T-helper 1 cell treated with Interleukin-12 subunit alpha and Interleukin-12 subunit beta and Interleukin-4 antibody, amounts not matched to agents 30 μg/mL and 1 μg/mL, for 36 hours (primary cell): ENCODE results near the gene DYNLT5.
"Not testable (repeated sequence)": the region's sequence is repeated elsewhere in the genome, so short reads cannot be mapped to it uniquely, and the experiment has no call there.

ENCODE experiments used
- H3K27ac Mint-ChIP-seq: one replicate; pipeline ENCODE4 v1.8.0; 2021; ENCODE audit warnings: mild to moderate bottlenecking, mixed read lengths
- H3K27me3 Mint-ChIP-seq: one replicate; pipeline ENCODE4 v1.8.0; 2021; ENCODE audit warnings: low read depth, mixed read lengths
- H3K36me3 Mint-ChIP-seq: one replicate; pipeline ENCODE4 v1.8.0; 2021; ENCODE audit warnings: low read depth, mixed read lengths
- H3K4me1 Mint-ChIP-seq: one replicate; pipeline ENCODE4 v1.8.0; 2021; ENCODE audit warnings: low read depth, mixed read lengths
- H3K4me3 Mint-ChIP-seq: one replicate; pipeline ENCODE4 v1.8.0; 2021; ENCODE audit warnings: mild to moderate bottlenecking, moderate library complexity, mixed read lengths
- H3K9me3 Mint-ChIP-seq: one replicate; pipeline ENCODE4 v1.8.0; 2021; ENCODE audit warnings: mixed read lengths

DYNLT5 gene

GRCh38 chr1:66767626-66768025 is 15.4 kb downstream of the DYNLT5 start:
- Mint-ChIP-seq H3K4me3 (no peak overlapping the region), H3K27me3 (no peaks in the 10 kb centered on the region), H3K4me1 (peaks cover 29% of the 10 kb centered on the region), H3K27ac (no peak overlapping the region), H3K36me3 (no peaks in the 10 kb centered on the region), H3K9me3 (no peaks in the 10 kb centered on the region)

GRCh38 chr1:66768965-66769364 is 16.7 kb downstream of the DYNLT5 start:
- Mint-ChIP-seq H3K36me3 (no peaks in the 10 kb centered on the region), H3K4me3 (peak overlapping the region; percentile 27), H3K9me3 (no peaks in the 10 kb centered on the region), H3K27ac (peak overlapping the region; percentile 21), H3K4me1 (peaks cover 29% of the 10 kb centered on the region), H3K27me3 (no peaks in the 10 kb centered on the region)

GRCh38 chr1:66769512-66770229 is 17.4 kb downstream of the DYNLT5 start:
- H3K27me3 Mint-ChIP-seq = no peaks in the 10 kb centered on the region
- H3K36me3 Mint-ChIP-seq = no peaks in the 10 kb centered on the region
- peaks cover 29% of the 10 kb centered on the region for H3K4me1 Mint-ChIP-seq
- H3K9me3 Mint-ChIP-seq = no peaks in the 10 kb centered on the region
- H3K27ac Mint-ChIP-seq = peak overlapping the region; percentile 76
- peak overlapping the region; percentile 65 for H3K4me3 Mint-ChIP-seq

GRCh38 chr1:66770240-66770639 is 18.0 kb downstream of the DYNLT5 start:
- H3K9me3 Mint-ChIP-seq = no peaks in the 10 kb centered on the region
- peak overlapping the region; percentile 65 for H3K4me3 Mint-ChIP-seq
- H3K27ac Mint-ChIP-seq = peak overlapping the region; percentile 76
- peaks cover 25% of the 10 kb centered on the region for H3K4me1 Mint-ChIP-seq
- H3K36me3 Mint-ChIP-seq = no peaks in the 10 kb centered on the region
- H3K27me3 Mint-ChIP-seq = no peaks in the 10 kb centered on the region

- Mint-ChIP-seq H3K27ac (peak overlapping the region; percentile 76), H3K4me3 (peak overlapping the region; percentile 41), H3K9me3 (no peaks in the 10 kb centered on the region), H3K36me3 (no peaks in the 10 kb centered on the region), H3K4me1 (peaks cover 25% of the 10 kb centered on the region), H3K27me3 (no peaks in the 10 kb centered on the region)
Observed at GRCh38 chr1:66770694-66771093, 18.4 kb downstream of the DYNLT5 start.

GRCh38 chr1:66773227-66773626 is 21.0 kb downstream of the DYNLT5 start:
- Mint-ChIP-seq H3K9me3 (no peaks in the 10 kb centered on the region), H3K4me1 (peaks cover 25% of the 10 kb centered on the region), H3K36me3 (no peaks in the 10 kb centered on the region), H3K27me3 (peaks cover 3% of the 10 kb centered on the region), H3K4me3 (no peak overlapping the region), H3K27ac (no peak overlapping the region)

GRCh38 chr1:66774438-66774837 is 22.2 kb downstream of the DYNLT5 start:
- Mint-ChIP-seq H3K9me3 (no peaks in the 10 kb centered on the region), H3K27ac (no peak overlapping the region), H3K36me3 (no peaks in the 10 kb centered on the region), H3K4me3 (no peak overlapping the region), H3K4me1 (peaks cover 17% of the 10 kb centered on the region), H3K27me3 (peaks cover 7% of the 10 kb centered on the region)

- peaks cover 6% of the 10 kb centered on the region for H3K4me1 Mint-ChIP-seq
- H3K27me3 Mint-ChIP-seq = peaks cover 9% of the 10 kb centered on the region
Observed at GRCh38 chr1:66775646-66776045, 23.4 kb downstream of the DYNLT5 start.

GRCh38 chr1:66777831-66778230 is 25.6 kb downstream of the DYNLT5 start:
- H3K36me3 Mint-ChIP-seq = no peaks in the 10 kb centered on the region
- H3K9me3 Mint-ChIP-seq = peaks cover 3% of the 10 kb centered on the region
- H3K27ac Mint-ChIP-seq = no peak overlapping the region
- no peak overlapping the region for H3K4me3 Mint-ChIP-seq
- peaks cover 9% of the 10 kb centered on the region for H3K27me3 Mint-ChIP-seq
- no peaks in the 10 kb centered on the region for H3K4me1 Mint-ChIP-seq

More at GRCh38 chr1:66775646-66776045, 23.4 kb downstream of the DYNLT5 start:
- H3K27ac Mint-ChIP-seq = no peak overlapping the region
- H3K9me3 Mint-ChIP-seq = no peaks in the 10 kb centered on the region
- no peaks in the 10 kb centered on the region for H3K36me3 Mint-ChIP-seq
- no peak overlapping the region for H3K4me3 Mint-ChIP-seq

- H3K27me3 Mint-ChIP-seq = peaks cover 9% of the 10 kb centered on the region
- no peak overlapping the region for H3K27ac Mint-ChIP-seq
- H3K4me3 Mint-ChIP-seq = no peak overlapping the region
- H3K4me1 Mint-ChIP-seq = no peaks in the 10 kb centered on the region
- no peaks in the 10 kb centered on the region for H3K36me3 Mint-ChIP-seq
- H3K9me3 Mint-ChIP-seq = peaks cover 3% of the 10 kb centered on the region
Observed at GRCh38 chr1:66778266-66778665, 26.0 kb downstream of the DYNLT5 start.

- peaks cover 9% of the 10 kb centered on the region for H3K27me3 Mint-ChIP-seq
- H3K9me3 Mint-ChIP-seq = peaks cover 3% of the 10 kb centered on the region
- H3K27ac Mint-ChIP-seq = no peak overlapping the region
Observed at GRCh38 chr1:66778969-66779368, 26.7 kb downstream of the DYNLT5 start.

GRCh38 chr1:66779475-66780078 is 27.3 kb downstream of the DYNLT5 start:
- Mint-ChIP-seq H3K27ac (no peak overlapping the region), H3K27me3 (peaks cover 9% of the 10 kb centered on the region), H3K4me1 (no peaks in the 10 kb centered on the region), H3K4me3 (no peak overlapping the region), H3K36me3 (no peaks in the 10 kb centered on the region), H3K9me3 (peaks cover 3% of the 10 kb centered on the region)

More at GRCh38 chr1:66778969-66779368, 26.7 kb downstream of the DYNLT5 start:
- no peaks in the 10 kb centered on the region for H3K36me3 Mint-ChIP-seq
- no peaks in the 10 kb centered on the region for H3K4me1 Mint-ChIP-seq
- H3K4me3 Mint-ChIP-seq = no peak overlapping the region

GRCh38 chr1:66785800-66786199 is 33.5 kb downstream of the DYNLT5 start:
- H3K4me1 Mint-ChIP-seq = peaks cover 11% of the 10 kb centered on the region
- not testable (repeated sequence) for H3K36me3 Mint-ChIP-seq, H3K27ac Mint-ChIP-seq, H3K9me3 Mint-ChIP-seq, H3K27me3 Mint-ChIP-seq, H3K4me3 Mint-ChIP-seq

- peaks cover 5% of the 10 kb centered on the region for H3K9me3 Mint-ChIP-seq
- peaks cover 2% of the 10 kb centered on the region for H3K36me3 Mint-ChIP-seq
- no peaks in the 10 kb centered on the region for H3K27me3 Mint-ChIP-seq
- H3K4me3 Mint-ChIP-seq = no peak overlapping the region
- no peak overlapping the region for H3K27ac Mint-ChIP-seq
- peaks cover 11% of the 10 kb centered on the region for H3K4me1 Mint-ChIP-seq
Observed at GRCh38 chr1:66787641-66788040, 35.4 kb downstream of the DYNLT5 start.

GRCh38 chr1:66788231-66788939 is 36.1 kb downstream of the DYNLT5 start:
- H3K4me1 Mint-ChIP-seq = peaks cover 11% of the 10 kb centered on the region
- peak overlapping the region; percentile 52 for H3K4me3 Mint-ChIP-seq
- no peaks in the 10 kb centered on the region for H3K27me3 Mint-ChIP-seq
- peaks cover 2% of the 10 kb centered on the region for H3K36me3 Mint-ChIP-seq
- H3K9me3 Mint-ChIP-seq = peaks cover 5% of the 10 kb centered on the region
- peak overlapping the region; percentile 74 for H3K27ac Mint-ChIP-seq
